Gastroesophageal sphincter (tissue), 3 donors: ENCODE measurements around the gene MANEAL.

Experiments
- CTCF ChIP-seq, 4 experiments: fragments of 200-600 bp in 2 of 4; fragments of 450-650 bp in 2 of 4; sonication (generic) in 1 of 4; IDR thresholded peaks; one replicate each; pipeline ENCODE4 v1.5.1; 2017 to 2019; ENCODE audit warnings: antibody characterized with exemption in 4 of 4, mild to moderate bottlenecking in 2 of 4, moderate library complexity in 2 of 4
- EP300 ChIP-seq: sonication (generic); formaldehyde crosslinking; IDR thresholded peaks from one replicate; pipeline ENCODE4 v1.6.1; 2017; ENCODE audit warnings: antibody characterized with exemption, mild to moderate bottlenecking
- POLR2A ChIP-seq, 2 donors: fragments of 450-650 bp; IDR thresholded peaks; one replicate each; pipeline ENCODE4 v1.6.1; 2017; ENCODE audit warnings: antibody characterized with exemption in 2 of 2, mild to moderate bottlenecking in 2 of 2, moderate library complexity in 1 of 2
- POLR2AphosphoS5 ChIP-seq: sonication (generic); formaldehyde crosslinking; IDR thresholded peaks from one replicate; pipeline ENCODE4 v1.6.1; 2017; ENCODE audit warnings: antibody characterized with exemption

GRCh38 chr1:37845786-37846185 lies 52.1 kb downstream of the MANEAL start:
- TF ChIP-seq POLR2AphosphoS5, result no peak
- no peak for TF ChIP-seq CTCF (IDR thresholded peaks at IDR 0.05)
- no peak for TF ChIP-seq POLR2A (IDR thresholded peaks at IDR 0.05)
- TF ChIP-seq EP300, result no peak
